ENCODE measurements around the gene ORM1. TPM values are rescaled to one million over a fixed set of nuclear protein-coding genes. Genes with fewer than 3 reads are reported as not detected.

The ORM1 gene
- total RNA-seq, 1 experiment from 2014 or later, result 4.4 TPM

DNA sequence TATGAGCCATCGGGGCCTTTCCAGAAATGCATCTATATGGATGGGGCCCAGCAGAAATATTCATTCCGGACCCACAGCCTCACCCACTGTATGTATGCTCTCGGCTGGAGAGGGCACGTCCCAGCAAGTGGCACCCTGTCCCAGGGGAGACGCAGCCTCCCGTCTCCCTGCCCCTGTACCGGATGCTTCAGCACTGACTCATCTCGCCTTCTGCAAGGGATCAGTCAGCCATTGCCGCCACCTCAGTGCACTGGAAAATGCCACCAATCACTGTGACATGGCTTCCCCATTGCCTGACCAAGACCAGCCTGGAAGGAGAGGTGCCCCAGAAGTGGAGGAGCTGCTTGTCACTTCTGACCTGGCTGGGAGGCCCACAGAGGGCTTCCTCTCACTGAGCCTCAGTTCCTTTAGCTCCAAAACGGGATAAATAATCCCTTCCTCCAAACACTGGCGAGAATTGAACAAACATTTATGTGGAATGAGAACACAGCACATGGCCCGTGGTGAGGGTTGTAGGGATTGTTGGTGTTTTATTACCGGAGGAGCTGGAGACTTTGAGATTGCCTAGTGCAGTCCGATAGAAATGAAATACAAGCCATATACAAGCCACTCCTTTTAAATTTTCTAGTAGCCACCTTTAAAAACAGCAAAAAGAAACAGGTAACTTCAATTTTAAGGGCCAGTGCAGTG is 43.9 kb upstream of the ORM1 start:
- Histone ChIP-seq H2AFZ (ENCODE audit: low read length) (no peak overlapping the region), H3K79me2 (ENCODE audit: insufficient read depth, low read length) (no peaks in the 10 kb centered on the region), H4K20me1 (ENCODE audit: control insufficient read depth, insufficient read depth, insufficient read length) (no peaks in the 10 kb centered on the region), H3K18ac (ENCODE audit: insufficient read length, low read depth, low read length) (no peak overlapping the region), H2BK5ac (ENCODE audit: insufficient read length, low read length) (no peak overlapping the region), H2AK5ac (ENCODE audit: insufficient read length, low read length) (no peak overlapping the region), H2BK120ac (ENCODE audit: low read depth, low read length, poor library complexity, severe bottlenecking) (no peak overlapping the region), H3T11ph (ENCODE audit: low read length) (no peak overlapping the region), H3K14ac (ENCODE audit: insufficient read depth, low read length) (no peak overlapping the region), H3K9ac (ENCODE audit: extremely low read depth, insufficient read length, low read length) (no peak overlapping the region), H3K23ac (ENCODE audit: insufficient read length, low read depth, low read length) (no peak overlapping the region), H3K4me1 (ENCODE audit: insufficient read depth, low read length) (no peaks in the 10 kb centered on the region), H4K91ac (ENCODE audit: insufficient read length, low read depth, low read length) (no peak overlapping the region), H3K27ac (ENCODE audit: insufficient read length, low read depth, low read length) (no peak overlapping the region), H4K5ac (ENCODE audit: insufficient read length, low read depth, low read length) (no peak overlapping the region), H3K4ac (ENCODE audit: low read depth, low read length) (no peak overlapping the region), H2BK15ac (ENCODE audit: low read depth, low read length) (no peak overlapping the region), H4K8ac (replicated peaks; ENCODE audit: insufficient read length, low read depth, low read length) (no peak overlapping the region), H3K4me2 (ENCODE audit: insufficient read depth, insufficient read length, low read length) (no peak overlapping the region), H3K27me3 (ENCODE audit: insufficient read depth, low read length) (no peaks in the 10 kb centered on the region), H3K79me1 (ENCODE audit: insufficient read depth, low read depth, low read length, poor library complexity, severe bottlenecking) (no peaks in the 10 kb centered on the region), H3K9me3 (ENCODE audit: control insufficient read depth, low read depth, low read length) (no peaks in the 10 kb centered on the region), H2BK20ac (ENCODE audit: low read depth, low read length, poor library complexity, severe bottlenecking) (no peak overlapping the region), H3K23me2 (ENCODE audit: insufficient read length, low read depth, low read length, poor library complexity, severe bottlenecking) (no peaks in the 10 kb centered on the region), H3K56ac (ENCODE audit: insufficient read length, low read depth, low read length) (no peak overlapping the region), H2BK12ac (ENCODE audit: insufficient read length, low read depth, low read length) (no peak overlapping the region)
- no peak for DNase-seq
- no CpG with 5 or more reads among the region's 14 CpGs for WGBS (ENCODE audit: extremely low coverage, insufficient read length, low lambda C conversion rate)
- H3K27me3 Mint-ChIP-seq (ENCODE audit: low read depth), result no peaks in the 10 kb centered on the region; the same call in 1 of the 2 replicates
- TF ChIP-seq, protein P1, sequence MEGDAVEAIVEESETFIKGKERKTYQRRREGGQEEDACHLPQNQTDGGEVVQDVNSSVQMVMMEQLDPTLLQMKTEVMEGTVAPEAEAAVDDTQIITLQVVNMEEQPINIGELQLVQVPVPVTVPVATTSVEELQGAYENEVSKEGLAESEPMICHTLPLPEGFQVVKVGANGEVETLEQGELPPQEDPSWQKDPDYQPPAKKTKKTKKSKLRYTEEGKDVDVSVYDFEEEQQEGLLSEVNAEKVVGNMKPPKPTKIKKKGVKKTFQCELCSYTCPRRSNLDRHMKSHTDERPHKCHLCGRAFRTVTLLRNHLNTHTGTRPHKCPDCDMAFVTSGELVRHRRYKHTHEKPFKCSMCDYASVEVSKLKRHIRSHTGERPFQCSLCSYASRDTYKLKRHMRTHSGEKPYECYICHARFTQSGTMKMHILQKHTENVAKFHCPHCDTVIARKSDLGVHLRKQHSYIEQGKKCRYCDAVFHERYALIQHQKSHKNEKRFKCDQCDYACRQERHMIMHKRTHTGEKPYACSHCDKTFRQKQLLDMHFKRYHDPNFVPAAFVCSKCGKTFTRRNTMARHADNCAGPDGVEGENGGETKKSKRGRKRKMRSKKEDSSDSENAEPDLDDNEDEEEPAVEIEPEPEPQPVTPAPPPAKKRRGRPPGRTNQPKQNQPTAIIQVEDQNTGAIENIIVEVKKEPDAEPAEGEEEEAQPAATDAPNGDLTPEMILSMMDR (conservative IDR thresholded peaks at IDR 0.05), result no peak
- H3K36me3 Mint-ChIP-seq (ENCODE audit: insufficient read depth in 1 of 3, low read depth in 3 of 3), result peaks cover 0 to 4% (median 2%) of the 10 kb centered on the region in 3 experiments; a peak in 3 of 7 replicates
- no peaks in the 10 kb centered on the region for H3K9me3 Mint-ChIP-seq
- H3K4me3 Mint-ChIP-seq, result no peak overlapping the region
- H3K4me1 Mint-ChIP-seq, result no peaks in the 10 kb centered on the region
- no peak overlapping the region for H3K27ac Mint-ChIP-seq
